WTC11 (cell line): ENCODE data around the gene P3H4. TPM values are rescaled to one million over a fixed set of nuclear protein-coding genes. Genes with fewer than 3 reads are reported as not detected.

Experiments used
- ATAC-seq: fragments of 200-7000 bp; cut with Tn5 transposase; 2 replicates; pipeline ENCODE4 v1.10.0; 2021; ENCODE audit warnings: mild to moderate bottlenecking, moderate library complexity
- CTCF ChIA-PET: fragments of 300-600 bp; sonication (Branson Sonifier 250); formaldehyde crosslinking; loops from one replicate; lab custom pipeline; 2021; ENCODE audit warnings: antibody characterized with exemption; lab: Charles Lee
- POLR2A ChIA-PET: fragments of 350-600 bp; sonication (Branson Sonifier 250); formaldehyde crosslinking; loops from one replicate; lab custom pipeline; 2021; ENCODE audit warnings: antibody characterized with exemption; lab: Charles Lee
- DNase-seq: peaks from one replicate; pipeline ENCODE4 v3.0.0; 2021; ENCODE audit warnings: low spot score
- H3K27ac Mint-ChIP-seq: 2 replicates; pipeline ENCODE4 v1.8.0; 2021; ENCODE audit warnings: mixed read lengths
- H3K27me3 Mint-ChIP-seq: 2 replicates; pipeline ENCODE4 v1.8.0; 2021; ENCODE audit warnings: low read depth, mild to moderate bottlenecking, moderate library complexity, mixed read lengths
- H3K36me3 Mint-ChIP-seq: 2 replicates; pipeline ENCODE4 v1.8.0; 2021; ENCODE audit warnings: mixed read lengths
- H3K4me1 Mint-ChIP-seq: 2 replicates; pipeline ENCODE4 v1.8.0; 2022; ENCODE audit warnings: mixed read lengths
- H3K4me3 Mint-ChIP-seq: 2 replicates; pipeline ENCODE4 v1.8.0; 2021; ENCODE audit warnings: mild to moderate bottlenecking, moderate library complexity, mixed read lengths
- H3K9me3 Mint-ChIP-seq: 2 replicates; pipeline ENCODE4 v1.8.0; 2021; ENCODE audit warnings: mixed read lengths
- ATF1 ChIP-seq: sonication (generic); formaldehyde crosslinking; IDR thresholded peaks from 2 replicates; pipeline ENCODE4 v1.8.1; 2023; ENCODE audit warnings: mild to moderate bottlenecking, moderate library complexity, missing genetic modification reagents
- CREM ChIP-seq: sonication (generic); formaldehyde crosslinking; IDR thresholded peaks from 2 replicates; pipeline ENCODE4 v1.8.1; 2022; ENCODE audit warnings: mild to moderate bottlenecking, missing genetic modification reagents, moderate library complexity
- ESRRA ChIP-seq: sonication (generic); formaldehyde crosslinking; IDR thresholded peaks from 2 replicates; pipeline ENCODE4 v1.8.1; 2022; ENCODE audit warnings: mild to moderate bottlenecking, missing genetic modification reagents, borderline replicate concordance
- ETV6 ChIP-seq: sonication (generic); formaldehyde crosslinking; IDR thresholded peaks from 2 replicates; pipeline ENCODE4 v1.8.1; 2022; ENCODE audit warnings: mild to moderate bottlenecking, missing genetic modification reagents
- FOXP1 ChIP-seq: sonication (generic); formaldehyde crosslinking; IDR thresholded peaks from 2 replicates; pipeline ENCODE4 v1.8.0; 2022; ENCODE audit warnings: missing genetic modification reagents, mild to moderate bottlenecking, moderate library complexity, borderline replicate concordance
- GABPB1 ChIP-seq: sonication (generic); formaldehyde crosslinking; IDR thresholded peaks from 2 replicates; pipeline ENCODE4 v1.8.1; 2023; ENCODE audit warnings: mild to moderate bottlenecking, missing genetic modification reagents
- IRF1 ChIP-seq: sonication (generic); formaldehyde crosslinking; IDR thresholded peaks from 2 replicates; pipeline ENCODE4 v1.8.0; 2023; ENCODE audit warnings: missing genetic modification reagents
- KAT7 ChIP-seq: sonication (generic); formaldehyde crosslinking; IDR thresholded peaks from 2 replicates; pipeline ENCODE4 v1.8.1; 2023; ENCODE audit warnings: missing genetic modification reagents, mild to moderate bottlenecking, borderline replicate concordance
- MXD4 ChIP-seq: fragments of 250-450 bp; sonication (Bioruptor Pico); IDR thresholded peaks from 2 replicates; pipeline ENCODE4 v1.8.0; 2021; ENCODE audit warnings: mild to moderate bottlenecking, moderate library complexity, borderline replicate concordance
- NFYB ChIP-seq: sonication (generic); formaldehyde crosslinking; conservative IDR thresholded peaks from 2 replicates; pipeline ENCODE4 v1.8.0; 2022; ENCODE audit warnings: low read depth, missing genetic modification reagents
- SOX15 ChIP-seq: fragments of 250-450 bp; sonication (Bioruptor Pico); IDR thresholded peaks from 2 replicates; pipeline ENCODE4 v1.9.0; 2021; ENCODE audit warnings: mild to moderate bottlenecking
- TCF7 ChIP-seq: sonication (generic); formaldehyde crosslinking; IDR thresholded peaks from 2 replicates; pipeline ENCODE4 v1.8.0; 2022; ENCODE audit warnings: mild to moderate bottlenecking, low read depth, missing genetic modification reagents, moderate library complexity
- TEAD4 ChIP-seq: sonication (generic); formaldehyde crosslinking; IDR thresholded peaks from 2 replicates; pipeline ENCODE4 v1.8.0; 2022; ENCODE audit warnings: mild to moderate bottlenecking, missing genetic modification reagents
- TP53 ChIP-seq: sonication (generic); formaldehyde crosslinking; IDR thresholded peaks from 2 replicates; pipeline ENCODE4 v1.8.1; 2023; ENCODE audit warnings: mild to moderate bottlenecking, missing genetic modification reagents
- USF1 ChIP-seq: sonication (generic); formaldehyde crosslinking; IDR thresholded peaks from 2 replicates; pipeline ENCODE4 v1.8.0; 2022; ENCODE audit warnings: mild to moderate bottlenecking, missing genetic modification reagents
- ZNF281 ChIP-seq: sonication (generic); formaldehyde crosslinking; IDR thresholded peaks from 2 replicates; pipeline ENCODE4 v1.8.0; 2023; ENCODE audit warnings: mild to moderate bottlenecking, missing genetic modification reagents
- ZNF416 ChIP-seq: fragments of 250-450 bp; sonication (Bioruptor Pico); IDR thresholded peaks from 2 replicates; pipeline ENCODE4 v1.9.0; 2021; ENCODE audit warnings: mild to moderate bottlenecking, inconsistent platforms
- ZNF423 ChIP-seq: fragments of 250-450 bp; sonication (Bioruptor Pico); IDR thresholded peaks from 2 replicates; pipeline ENCODE4 v2.1.2; 2022; ENCODE audit warnings: mild to moderate bottlenecking, moderate library complexity
- total RNA-seq: library from RNA; stranded (reverse); gene quantifications from 3 replicates; pipeline ENCODE4 v1.2.3, GENCODE V29; 2021
- TF ChIP-seq, protein P1 (sequence below): sonication (generic); formaldehyde crosslinking; IDR thresholded peaks from 2 replicates; pipeline ENCODE4 v1.8.1; 2023; ENCODE audit warnings: mild to moderate bottlenecking, missing genetic modification reagents, moderate library complexity
- TF ChIP-seq, protein P2 (sequence below): sonication (generic); formaldehyde crosslinking; IDR thresholded peaks from 2 replicates; pipeline ENCODE4 v1.8.0; 2022; ENCODE audit warnings: mild to moderate bottlenecking, missing genetic modification reagents
- TF ChIP-seq, protein P3 (sequence below): sonication (generic); formaldehyde crosslinking; IDR thresholded peaks from 2 replicates; pipeline ENCODE4 v1.8.1; 2022; ENCODE audit warnings: low read depth, mild to moderate bottlenecking, moderate library complexity, missing genetic modification reagents, borderline replicate concordance

P3H4 gene
- total RNA-seq, 1 experiment from 2014 or later = 32.1 TPM

GRCh38 chr17:41797377-41797776 lies 14.4 kb downstream of the P3H4 start:
- ATAC-seq = no peak
- H3K4me1 Mint-ChIP-seq = peaks cover 51% of the 10 kb centered on the region
- peaks cover 4% of the 10 kb centered on the region for H3K36me3 Mint-ChIP-seq
- ChIA-PET POLR2A (interaction anchor here (0.9 to 9.9 kb wide), 2 partner anchors 12 to 46 kb away, joined by 7 to 142 read pairs; partner anchors contain the start of gene JUP), CTCF (interaction anchor here (0.6 to 10.1 kb wide), 6 partner anchors 11 to 102 kb away, joined by 3 to 252 read pairs (median 4); partner anchors contain the start of genes JUP and P3H4)
- H3K27ac Mint-ChIP-seq = no peak overlapping the region
- no peaks in the 10 kb centered on the region for H3K9me3 Mint-ChIP-seq
- H3K4me3 Mint-ChIP-seq = no peak overlapping the region
- TF ChIP-seq ZNF416 (CRISPR knock-in tag) (no peak), ZNF423 (CRISPR knock-in tag) (no peak), USF1 (CRISPR knock-in tag) (no peak), KAT7 (CRISPR knock-in tag) (no peak), TP53 (CRISPR knock-in tag) (no peak), MXD4 (CRISPR knock-in tag) (no peak), ATF1 (CRISPR knock-in tag) (no peak), CREM (CRISPR knock-in tag) (no peak)
- TF ChIP-seq, protein P1, sequence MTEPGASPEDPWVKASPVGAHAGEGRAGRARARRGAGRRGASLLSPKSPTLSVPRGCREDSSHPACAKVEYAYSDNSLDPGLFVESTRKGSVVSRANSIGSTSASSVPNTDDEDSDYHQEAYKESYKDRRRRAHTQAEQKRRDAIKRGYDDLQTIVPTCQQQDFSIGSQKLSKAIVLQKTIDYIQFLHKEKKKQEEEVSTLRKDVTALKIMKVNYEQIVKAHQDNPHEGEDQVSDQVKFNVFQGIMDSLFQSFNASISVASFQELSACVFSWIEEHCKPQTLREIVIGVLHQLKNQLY (CRISPR knock-in tag) = no peak
- TF ChIP-seq, protein P2, sequence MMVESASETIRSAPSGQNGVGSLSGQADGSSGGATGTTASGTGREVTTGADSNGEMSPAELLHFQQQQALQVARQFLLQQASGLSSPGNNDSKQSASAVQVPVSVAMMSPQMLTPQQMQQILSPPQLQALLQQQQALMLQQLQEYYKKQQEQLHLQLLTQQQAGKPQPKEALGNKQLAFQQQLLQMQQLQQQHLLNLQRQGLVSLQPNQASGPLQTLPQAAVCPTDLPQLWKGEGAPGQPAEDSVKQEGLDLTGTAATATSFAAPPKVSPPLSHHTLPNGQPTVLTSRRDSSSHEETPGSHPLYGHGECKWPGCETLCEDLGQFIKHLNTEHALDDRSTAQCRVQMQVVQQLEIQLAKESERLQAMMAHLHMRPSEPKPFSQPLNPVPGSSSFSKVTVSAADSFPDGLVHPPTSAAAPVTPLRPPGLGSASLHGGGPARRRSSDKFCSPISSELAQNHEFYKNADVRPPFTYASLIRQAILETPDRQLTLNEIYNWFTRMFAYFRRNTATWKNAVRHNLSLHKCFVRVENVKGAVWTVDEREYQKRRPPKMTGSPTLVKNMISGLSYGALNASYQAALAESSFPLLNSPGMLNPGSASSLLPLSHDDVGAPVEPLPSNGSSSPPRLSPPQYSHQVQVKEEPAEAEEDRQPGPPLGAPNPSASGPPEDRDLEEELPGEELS (CRISPR knock-in tag) = no peak
- peaks cover 37% of the 10 kb centered on the region for H3K27me3 Mint-ChIP-seq
- DNase-seq = no peak

- Mint-ChIP-seq H3K4me1 (peaks cover 50% of the 10 kb centered on the region), H3K27me3 (peaks cover 46% of the 10 kb centered on the region), H3K4me3 (no peak overlapping the region), H3K36me3 (no peaks in the 10 kb centered on the region), H3K9me3 (no peaks in the 10 kb centered on the region), H3K27ac (no peak overlapping the region)
- ATAC-seq (no peak), DNase-seq (no peak)
- ChIA-PET POLR2A (interaction anchor here (0.9 to 9.9 kb wide), 2 partner anchors 11 to 45 kb away, joined by 7 to 142 read pairs; partner anchors contain the start of gene JUP), CTCF (interaction anchor here (0.5 to 10.1 kb wide), 6 partner anchors 10 to 107 kb away, joined by 3 to 252 read pairs (median 4); partner anchors contain the start of genes JUP and P3H4)
- TF ChIP-seq GABPB1 (CRISPR knock-in tag) = no peak
- no peak for TF ChIP-seq IRF1 (CRISPR knock-in tag)
- TF ChIP-seq TEAD4 (CRISPR knock-in tag) = no peak
- no peak for TF ChIP-seq ESRRA (CRISPR knock-in tag)
- no peak for TF ChIP-seq FOXP1 (CRISPR knock-in tag)
- no peak for TF ChIP-seq ZNF416 (CRISPR knock-in tag)
- TF ChIP-seq, protein P3, sequence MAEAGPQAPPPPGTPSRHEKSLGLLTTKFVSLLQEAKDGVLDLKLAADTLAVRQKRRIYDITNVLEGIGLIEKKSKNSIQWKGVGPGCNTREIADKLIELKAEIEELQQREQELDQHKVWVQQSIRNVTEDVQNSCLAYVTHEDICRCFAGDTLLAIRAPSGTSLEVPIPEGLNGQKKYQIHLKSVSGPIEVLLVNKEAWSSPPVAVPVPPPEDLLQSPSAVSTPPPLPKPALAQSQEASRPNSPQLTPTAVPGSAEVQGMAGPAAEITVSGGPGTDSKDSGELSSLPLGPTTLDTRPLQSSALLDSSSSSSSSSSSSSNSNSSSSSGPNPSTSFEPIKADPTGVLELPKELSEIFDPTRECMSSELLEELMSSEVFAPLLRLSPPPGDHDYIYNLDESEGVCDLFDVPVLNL (CRISPR knock-in tag) = no peak
- no peak for TF ChIP-seq ZNF281 (CRISPR knock-in tag)
- TF ChIP-seq SOX15 (CRISPR knock-in tag) = no peak
- no peak for TF ChIP-seq NFYB
- no peak for TF ChIP-seq TCF7
- no peak for TF ChIP-seq ETV6 (CRISPR knock-in tag)
- TF ChIP-seq, protein P2 (CRISPR knock-in tag) = no peak
These were observed 15.4 kb downstream of the P3H4 start for GRCh38 chr17:41796121-41796895.
